NB4 (cell line): ENCODE results near the gene TMPRSS11F.

Source experiments
- DNase-seq: peaks from one replicate; pipeline ENCODE4 v3.0.0; 2010; ENCODE audit warnings: low read depth
- H3K4me3 ChIP-seq: one replicate; pipeline ENCODE4 v1.5.1; 2011; ENCODE audit warnings: mild to moderate bottlenecking, low read depth, low read length, moderate library complexity
- MAX ChIP-seq: IDR thresholded peaks from 2 replicates; pipeline ENCODE4 v1.6.1; 2011; ENCODE audit warnings: low read depth, low read length
- MYC ChIP-seq: IDR thresholded peaks from 2 replicates; pipeline ENCODE4 v1.6.1; 2011; ENCODE audit warnings: low read depth, low read length
- POLR2A ChIP-seq: IDR thresholded peaks from 2 replicates; pipeline ENCODE4 v1.6.1; 2011; ENCODE audit warnings: mild to moderate bottlenecking; ENCODE audit not compliant: insufficient read length; ENCODE audit errors: extremely low read depth
- TF ChIP-seq, protein P1 (sequence below): IDR thresholded peaks from one replicate; pipeline ENCODE4 v1.5.1; 2012; ENCODE audit warnings: low read depth, low read length

TMPRSS11F gene

GRCh38 chr4:68076194-68076593 is 53.5 kb downstream of the TMPRSS11F start:
- TF ChIP-seq POLR2A = no peak
- no peak for TF ChIP-seq MAX
- no peak for TF ChIP-seq MYC
- TF ChIP-seq, protein P1, sequence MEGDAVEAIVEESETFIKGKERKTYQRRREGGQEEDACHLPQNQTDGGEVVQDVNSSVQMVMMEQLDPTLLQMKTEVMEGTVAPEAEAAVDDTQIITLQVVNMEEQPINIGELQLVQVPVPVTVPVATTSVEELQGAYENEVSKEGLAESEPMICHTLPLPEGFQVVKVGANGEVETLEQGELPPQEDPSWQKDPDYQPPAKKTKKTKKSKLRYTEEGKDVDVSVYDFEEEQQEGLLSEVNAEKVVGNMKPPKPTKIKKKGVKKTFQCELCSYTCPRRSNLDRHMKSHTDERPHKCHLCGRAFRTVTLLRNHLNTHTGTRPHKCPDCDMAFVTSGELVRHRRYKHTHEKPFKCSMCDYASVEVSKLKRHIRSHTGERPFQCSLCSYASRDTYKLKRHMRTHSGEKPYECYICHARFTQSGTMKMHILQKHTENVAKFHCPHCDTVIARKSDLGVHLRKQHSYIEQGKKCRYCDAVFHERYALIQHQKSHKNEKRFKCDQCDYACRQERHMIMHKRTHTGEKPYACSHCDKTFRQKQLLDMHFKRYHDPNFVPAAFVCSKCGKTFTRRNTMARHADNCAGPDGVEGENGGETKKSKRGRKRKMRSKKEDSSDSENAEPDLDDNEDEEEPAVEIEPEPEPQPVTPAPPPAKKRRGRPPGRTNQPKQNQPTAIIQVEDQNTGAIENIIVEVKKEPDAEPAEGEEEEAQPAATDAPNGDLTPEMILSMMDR = no peak
- no peak overlapping the region for H3K4me3 ChIP-seq
- no peak for DNase-seq

GRCh38 chr4:68074397-68074796 is 55.3 kb downstream of the TMPRSS11F start:
- peak; percentile 14 for DNase-seq
- no peak for TF ChIP-seq POLR2A
- 0 out of 2 replicates have a peak, but pooled peaks have one; percentile 5 for TF ChIP-seq MAX
- no peak overlapping the region for H3K4me3 ChIP-seq

DNA sequence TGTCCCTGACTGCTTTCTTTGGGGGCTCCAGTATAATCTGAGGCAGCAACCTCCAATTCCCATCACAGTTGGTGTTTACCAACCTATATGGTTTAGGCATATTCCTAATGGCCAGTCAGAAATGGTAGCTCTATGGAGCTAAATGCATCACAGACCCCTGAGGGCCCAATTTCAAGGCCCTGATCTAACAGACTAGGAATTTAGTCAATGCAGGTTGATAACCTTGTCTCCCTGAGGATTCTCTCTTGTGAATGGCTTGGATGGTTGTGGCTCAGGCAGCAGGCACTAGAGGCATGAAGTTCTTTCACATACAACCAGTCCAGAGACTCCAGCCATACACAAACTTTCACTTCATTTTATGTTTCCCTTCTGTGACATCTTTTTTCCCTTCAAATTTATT is 59.4 kb downstream of the TMPRSS11F start:
- DNase-seq = no peak
- no peak for TF ChIP-seq POLR2A
- no peak for TF ChIP-seq MYC
- TF ChIP-seq MAX = no peak
- TF ChIP-seq, protein P1 = no peak

DNA sequence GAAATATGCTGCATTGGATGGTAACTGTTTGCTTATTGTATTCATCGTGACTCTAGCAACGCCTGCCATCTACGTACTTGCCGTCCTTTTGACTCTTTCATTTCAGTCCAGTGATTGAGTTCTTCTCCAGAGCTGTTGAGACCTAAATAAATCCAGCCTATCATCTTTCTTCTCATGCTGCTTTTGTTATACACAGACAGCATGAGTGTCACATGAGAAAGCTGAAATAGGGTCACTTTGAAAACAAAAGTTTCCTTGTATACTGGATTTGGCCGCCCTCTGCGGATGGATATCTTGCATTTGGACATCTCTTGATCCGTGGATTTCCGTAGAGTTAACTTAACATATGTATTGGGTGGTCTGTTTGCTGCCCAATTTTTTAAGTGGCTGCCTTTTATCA is 67.2 kb downstream of the TMPRSS11F start:
- H3K4me3 ChIP-seq = no peak overlapping the region

More for the DNA sequence above, 59.4 kb downstream of the TMPRSS11F start:
- no peak overlapping the region for H3K4me3 ChIP-seq

DNA sequence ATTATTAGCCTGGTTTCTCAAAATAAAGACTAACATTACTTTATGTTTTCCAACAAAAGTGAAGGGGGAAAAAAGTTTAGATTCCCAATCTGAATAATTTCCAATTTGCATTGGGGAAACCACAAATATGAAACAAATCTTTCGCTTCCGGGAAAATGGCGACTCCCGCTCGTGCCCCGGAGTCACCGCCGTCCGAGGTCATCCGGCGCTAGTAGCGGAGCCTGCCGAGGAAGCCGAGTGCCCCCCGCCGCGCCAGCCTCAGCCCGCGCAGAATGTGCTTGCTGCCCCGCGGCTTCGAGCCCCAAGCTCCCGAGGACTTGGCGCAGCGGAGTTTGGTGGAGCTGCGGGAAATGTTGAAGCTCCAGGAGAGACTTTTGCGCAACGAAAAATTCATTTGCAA is 91.4 kb downstream of the TMPRSS11F start:
- TF ChIP-seq, protein P1 = no peak
- TF ChIP-seq MYC (no peak), POLR2A (no peak), MAX (no peak)
- no peak overlapping the region for H3K4me3 ChIP-seq
- DNase-seq = no peak

More for the DNA sequence above, 67.2 kb downstream of the TMPRSS11F start:
- DNase-seq = no peak
- no peak for TF ChIP-seq MAX
- TF ChIP-seq, protein P1 = no peak
- no peak for TF ChIP-seq POLR2A
- TF ChIP-seq MYC = no peak

GRCh38 chr4:68021185-68021584 is 108.5 kb downstream of the TMPRSS11F start:
- H3K4me3 ChIP-seq = no peak overlapping the region
- no peak for DNase-seq
- TF ChIP-seq, protein P1 = no peak
- no peak for TF ChIP-seq MAX
- TF ChIP-seq POLR2A = no peak
- TF ChIP-seq MYC = no peak
